NCI-H524 (cell line): Measurements from ENCODE around the gene BRIP1.

Experiments used
- DNase-seq, 2 experiments: peaks; one replicate each; lab custom pipeline; 2025; lab: John Stamatoyannopoulos, UW

BRIP1 gene

GRCh38 chr17:61662741-61663140 is 200.6 kb downstream of the BRIP1 start:
- no peak for DNase-seq

- no peak for DNase-seq
These were observed 201.1 kb downstream of the BRIP1 start for GRCh38 chr17:61662186-61662585.

GRCh38 chr17:61660746-61661485 is 202.4 kb downstream of the BRIP1 start:
- no peak for DNase-seq

- DNase-seq, result no peak
These were observed 203.9 kb downstream of the BRIP1 start for GRCh38 chr17:61659437-61659836.

- DNase-seq, result no peak
These were observed 205.1 kb downstream of the BRIP1 start for GRCh38 chr17:61658183-61658582.

GRCh38 chr17:61657338-61657737 is 206.0 kb downstream of the BRIP1 start:
- DNase-seq, result no peak

GRCh38 chr17:61656721-61657217 is 206.6 kb downstream of the BRIP1 start:
- no peak for DNase-seq

- DNase-seq, result no peak
These were observed 212.6 kb downstream of the BRIP1 start for GRCh38 chr17:61650749-61651148.

- no peak for DNase-seq
These were observed 214.7 kb downstream of the BRIP1 start for GRCh38 chr17:61648587-61648986.

- no peak for DNase-seq
These were observed 216.3 kb downstream of the BRIP1 start for GRCh38 chr17:61647047-61647446.

- peak in 1 of 2 experiments; percentile 31 for DNase-seq
These were observed 216.8 kb downstream of the BRIP1 start for GRCh38 chr17:61646482-61646881.

- DNase-seq, result no peak
These were observed 217.4 kb downstream of the BRIP1 start for GRCh38 chr17:61645920-61646319.

- no peak for DNase-seq
These were observed 218.2 kb downstream of the BRIP1 start for GRCh38 chr17:61644800-61645774.

GRCh38 chr17:61642768-61643167 is 220.6 kb downstream of the BRIP1 start:
- no peak for DNase-seq

GRCh38 chr17:61641715-61642114 is 221.6 kb downstream of the BRIP1 start:
- DNase-seq, result no peak

- no peak for DNase-seq
These were observed 222.2 kb downstream of the BRIP1 start for GRCh38 chr17:61641084-61641483.

- no peak for DNase-seq
These were observed 223.5 kb downstream of the BRIP1 start for GRCh38 chr17:61639818-61640217.

- no peak for DNase-seq
These were observed 225.2 kb downstream of the BRIP1 start for GRCh38 chr17:61638087-61638486.

GRCh38 chr17:61635913-61636432 is 227.4 kb downstream of the BRIP1 start:
- DNase-seq, result peak; percentile 44 to 60

GRCh38 chr17:61634942-61635538 is 228.3 kb downstream of the BRIP1 start:
- DNase-seq, result no peak

GRCh38 chr17:61634011-61634539 is 229.3 kb downstream of the BRIP1 start:
- no peak for DNase-seq

- no peak for DNase-seq
These were observed 230.5 kb downstream of the BRIP1 start for GRCh38 chr17:61632826-61633225.
